H9 (cell line): ENCODE data around the gene PRSS27. TPM values are rescaled to one million over a fixed set of nuclear protein-coding genes. Genes with fewer than 3 reads are reported as not detected.

Experiments
- DNase-seq: peaks from one replicate; pipeline ENCODE4 v3.0.0-alpha.2; 2017
- H2AFZ ChIP-seq: one replicate; pipeline ENCODE4 v1.6.1; 2013; ENCODE audit warnings: mild to moderate bottlenecking, low read length, control low read depth, moderate library complexity
- H2AK5ac ChIP-seq: 2 replicates; pipeline ENCODE4 v1.6.1; 2013; ENCODE audit warnings: low read length, control low read depth, mixed read lengths; ENCODE audit not compliant: insufficient read length
- H2BK120ac ChIP-seq: one replicate; pipeline ENCODE4 v1.6.1; 2013; ENCODE audit warnings: low read depth, mild to moderate bottlenecking, low read length, control low read depth, inconsistent platforms; ENCODE audit not compliant: poor library complexity, severe bottlenecking
- H2BK12ac ChIP-seq: 2 replicates; pipeline ENCODE4 v1.6.1; 2013; ENCODE audit warnings: low read length, control low read depth, mixed read lengths, low read depth; ENCODE audit not compliant: insufficient read length
- H2BK15ac ChIP-seq: 2 replicates; pipeline ENCODE4 v1.6.1; 2013; ENCODE audit warnings: low read depth, low read length, control low read depth
- H2BK20ac ChIP-seq: one replicate; pipeline ENCODE4 v1.6.1; 2013; ENCODE audit warnings: low read depth, mild to moderate bottlenecking, low read length, control low read depth, inconsistent platforms; ENCODE audit not compliant: poor library complexity, severe bottlenecking
- H2BK5ac ChIP-seq: 2 replicates; pipeline ENCODE4 v1.6.1; 2013; ENCODE audit warnings: low read length, control low read depth, mixed read lengths; ENCODE audit not compliant: insufficient read length
- H3K14ac ChIP-seq: 2 replicates; pipeline ENCODE4 v1.6.1; 2013; ENCODE audit warnings: low read length, control low read depth; ENCODE audit not compliant: insufficient read depth
- H3K18ac ChIP-seq: 2 replicates; pipeline ENCODE4 v1.6.1; 2013; ENCODE audit warnings: low read depth, mild to moderate bottlenecking, mixed read lengths, low read length, control low read depth; ENCODE audit not compliant: insufficient read length
- H3K23ac ChIP-seq: 2 replicates; pipeline ENCODE4 v1.6.1; 2013; ENCODE audit warnings: low read length, control low read depth, mixed read lengths, low read depth; ENCODE audit not compliant: insufficient read length
- H3K23me2 ChIP-seq: 2 replicates; pipeline ENCODE4 v1.6.1; 2013; ENCODE audit warnings: low read depth, mild to moderate bottlenecking, mixed read lengths, low read length, control low read depth; ENCODE audit not compliant: insufficient read length, poor library complexity, severe bottlenecking
- H3K27ac ChIP-seq: 2 replicates; pipeline ENCODE4 v1.5.1; 2013; ENCODE audit warnings: low read length, control low read depth, mixed read lengths, low read depth; ENCODE audit not compliant: insufficient read length
- H3K27me3 ChIP-seq: 2 replicates; pipeline ENCODE4 v1.6.1; 2013; ENCODE audit warnings: low read length, control low read depth, inconsistent platforms; ENCODE audit not compliant: insufficient read depth
- H3K4ac ChIP-seq: 2 replicates; pipeline ENCODE4 v1.6.1; 2013; ENCODE audit warnings: low read depth, mild to moderate bottlenecking, control low read depth, inconsistent platforms, low read length, moderate library complexity
- H3K4me1 ChIP-seq: 2 replicates; pipeline ENCODE4 v1.6.1; 2013; ENCODE audit warnings: low read length, control low read depth, inconsistent platforms; ENCODE audit not compliant: insufficient read depth
- H3K4me2 ChIP-seq: 2 replicates; pipeline ENCODE4 v1.6.1; 2013; ENCODE audit warnings: low read length, control low read depth, mixed read lengths; ENCODE audit not compliant: insufficient read length, insufficient read depth
- H3K56ac ChIP-seq: 2 replicates; pipeline ENCODE4 v1.6.1; 2013; ENCODE audit warnings: low read depth, mild to moderate bottlenecking, mixed read lengths, low read length, control low read depth; ENCODE audit not compliant: insufficient read length
- H3K79me1 ChIP-seq: 2 replicates; pipeline ENCODE4 v1.6.1; 2013; ENCODE audit warnings: low read depth, mild to moderate bottlenecking, moderate library complexity, low read length, control low read depth, inconsistent platforms; ENCODE audit not compliant: insufficient read depth, poor library complexity, severe bottlenecking
- H3K79me2 ChIP-seq: 2 replicates; pipeline ENCODE4 v1.6.1; 2013; ENCODE audit warnings: low read length, control low read depth, inconsistent platforms; ENCODE audit not compliant: insufficient read depth
- H3K9ac ChIP-seq: 2 replicates; pipeline ENCODE4 v1.6.1; 2013; ENCODE audit warnings: low read length, control low read depth, mixed read lengths; ENCODE audit not compliant: insufficient read length; ENCODE audit errors: extremely low read depth
- H3K9me3 ChIP-seq: one replicate; pipeline ENCODE4 v1.6.1; 2013; ENCODE audit warnings: low read depth, low read length, inconsistent platforms; ENCODE audit not compliant: control insufficient read depth
- H3T11ph ChIP-seq: one replicate; pipeline ENCODE4 v1.6.1; 2013; ENCODE audit warnings: mild to moderate bottlenecking, low read length, control low read depth, inconsistent platforms
- H4K20me1 ChIP-seq: one replicate; pipeline ENCODE4 v1.6.1; 2013; ENCODE audit not compliant: control insufficient read depth, insufficient read length, insufficient read depth
- H4K5ac ChIP-seq: 2 replicates; pipeline ENCODE4 v1.6.1; 2013; ENCODE audit warnings: low read depth, mild to moderate bottlenecking, mixed read lengths, low read length, control low read depth; ENCODE audit not compliant: insufficient read length
- H4K8ac ChIP-seq: replicated peaks from 2 replicates; pipeline ENCODE4 v1.6.1; 2013; ENCODE audit warnings: low read length, control low read depth, mixed read lengths, low read depth; ENCODE audit not compliant: insufficient read length
- H4K91ac ChIP-seq: 2 replicates; pipeline ENCODE4 v1.6.1; 2013; ENCODE audit warnings: low read depth, mild to moderate bottlenecking, moderate library complexity, mixed read lengths, low read length, control low read depth; ENCODE audit not compliant: insufficient read length
- H3K27ac Mint-ChIP-seq, 3 experiments: 2 replicates in 2 of 3; 3 replicates in 1 of 3; pipeline ENCODE4 v1.8.0; 2020 to 2021; ENCODE audit warnings: mixed read lengths in 3 of 3, mild to moderate bottlenecking in 1 of 3, moderate library complexity in 1 of 3
- H3K27me3 Mint-ChIP-seq: 2 replicates; pipeline ENCODE4 v1.8.0; 2021; ENCODE audit warnings: low read depth, mild to moderate bottlenecking, moderate library complexity, mixed read lengths
- H3K36me3 Mint-ChIP-seq, 3 experiments: 2 replicates in 2 of 3; 3 replicates in 1 of 3; pipeline ENCODE4 v1.8.0; 2020 to 2021; ENCODE audit warnings: low read depth in 3 of 3, mixed read lengths in 3 of 3; ENCODE audit not compliant: insufficient read depth in 1 of 3
- H3K4me1 Mint-ChIP-seq, 2 experiments: 2 replicates each; pipeline ENCODE4 v1.8.0; 2020; ENCODE audit warnings: mixed read lengths in 2 of 2
- H3K4me3 Mint-ChIP-seq, 2 experiments: 2 replicates in 1 of 2; 3 replicates in 1 of 2; pipeline ENCODE4 v1.8.0; 2020 to 2021; ENCODE audit warnings: mild to moderate bottlenecking in 2 of 2, mixed read lengths in 2 of 2, moderate library complexity in 1 of 2
- H3K9me3 Mint-ChIP-seq, 2 experiments: 2 replicates in 1 of 2; 3 replicates in 1 of 2; pipeline ENCODE4 v1.8.0; 2020; ENCODE audit warnings: mild to moderate bottlenecking in 2 of 2, mixed read lengths in 2 of 2, moderate library complexity in 1 of 2
- WGBS: extraction: QIAGEN DNeasy Blood & Tissue Kit; methylation state at CpG from one replicate; pipeline ENCODE4 v1.1.7; 2013; ENCODE audit warnings: missing lambda C conversion rate, low lambda C conversion rate, mixed read lengths; ENCODE audit not compliant: insufficient read length; ENCODE audit errors: extremely low coverage; 5-methylcytosine and 5-hydroxymethylcytosine counted together
- total RNA-seq: library from RNA; stranded (reverse); gene quantifications from 2 replicates; pipeline ENCODE4 v1.2.1, GENCODE V29; 2021
- TF ChIP-seq, protein P1 (sequence below): fragments of 200-600 bp; sonication (generic); conservative IDR thresholded peaks from 3 replicates; pipeline ENCODE4 v1.8.0; 2021; ENCODE audit warnings: antibody characterized with exemption, mild to moderate bottlenecking

PRSS27 gene
- total RNA-seq, 1 experiment from 2014 or later = 5.0 TPM

DNA sequence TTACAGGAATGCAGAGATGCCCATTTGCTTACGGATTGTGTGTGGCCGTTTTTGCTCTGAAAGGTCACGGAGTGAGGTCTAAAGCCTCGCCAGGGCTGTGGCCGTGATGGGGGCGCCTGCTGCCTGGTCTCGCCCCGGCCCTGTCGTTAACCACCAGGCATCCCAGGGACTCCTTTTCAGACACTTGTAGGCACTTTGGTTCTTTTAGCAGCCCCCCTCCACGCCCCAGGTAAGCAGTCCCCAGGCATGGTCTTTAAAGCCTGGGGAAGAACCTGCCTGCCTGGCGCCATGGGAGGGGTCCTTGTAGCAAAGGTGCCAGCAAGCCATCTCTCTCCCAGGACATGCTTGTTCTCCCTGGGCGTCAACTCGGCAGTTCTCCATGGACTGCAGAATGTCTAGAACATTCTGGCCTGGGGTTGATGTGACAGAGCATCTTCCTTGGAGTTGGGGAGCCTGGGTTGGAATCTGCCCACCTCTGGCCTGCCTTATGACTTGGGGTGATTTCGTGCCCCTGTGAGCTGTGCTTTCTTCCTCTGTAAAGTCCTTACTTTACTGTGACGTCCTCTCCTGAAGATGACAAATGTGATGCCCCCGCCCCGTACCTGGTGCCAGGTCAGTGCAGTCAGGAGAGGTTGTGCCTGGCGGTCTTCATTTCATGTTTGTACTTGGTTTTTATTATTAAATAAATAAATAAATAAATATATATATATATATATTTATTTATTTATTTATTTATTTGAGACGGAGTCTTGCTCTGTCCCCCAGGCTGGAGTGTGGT lies 32.3 kb downstream of the PRSS27 start:
- H3K9me3 ChIP-seq = no peaks in the 10 kb centered on the region
- Mint-ChIP-seq H3K27me3 (no peaks in the 10 kb centered on the region), H3K9me3 (no peaks in the 10 kb centered on the region), H3K36me3 (peaks cover 0 to 2% (median 2%) of the 10 kb centered on the region in 3 experiments; a peak in 2 of 7 replicates), H3K4me1 (peaks cover 2% of the 10 kb centered on the region in 2 experiments; a peak in 2 of 4 replicates), H3K27ac (peak overlapping the region in 2 of 3 experiments; percentile 44 to 57; a peak in 2 of 7 replicates), H3K4me3 (peak overlapping the region in 1 of 2 experiments; percentile 51; a peak in 2 of 5 replicates)
- no peaks in the 10 kb centered on the region for H3K4me1 ChIP-seq
- no CpG with 5 or more reads among the region's 19 CpGs for WGBS
- no peak overlapping the region for H3K27ac ChIP-seq
- H2AK5ac ChIP-seq = no peak overlapping the region
- peaks cover 5% of the 10 kb centered on the region; the same call in 1 of the 2 replicates for H3K79me2 ChIP-seq
- TF ChIP-seq, protein P1, sequence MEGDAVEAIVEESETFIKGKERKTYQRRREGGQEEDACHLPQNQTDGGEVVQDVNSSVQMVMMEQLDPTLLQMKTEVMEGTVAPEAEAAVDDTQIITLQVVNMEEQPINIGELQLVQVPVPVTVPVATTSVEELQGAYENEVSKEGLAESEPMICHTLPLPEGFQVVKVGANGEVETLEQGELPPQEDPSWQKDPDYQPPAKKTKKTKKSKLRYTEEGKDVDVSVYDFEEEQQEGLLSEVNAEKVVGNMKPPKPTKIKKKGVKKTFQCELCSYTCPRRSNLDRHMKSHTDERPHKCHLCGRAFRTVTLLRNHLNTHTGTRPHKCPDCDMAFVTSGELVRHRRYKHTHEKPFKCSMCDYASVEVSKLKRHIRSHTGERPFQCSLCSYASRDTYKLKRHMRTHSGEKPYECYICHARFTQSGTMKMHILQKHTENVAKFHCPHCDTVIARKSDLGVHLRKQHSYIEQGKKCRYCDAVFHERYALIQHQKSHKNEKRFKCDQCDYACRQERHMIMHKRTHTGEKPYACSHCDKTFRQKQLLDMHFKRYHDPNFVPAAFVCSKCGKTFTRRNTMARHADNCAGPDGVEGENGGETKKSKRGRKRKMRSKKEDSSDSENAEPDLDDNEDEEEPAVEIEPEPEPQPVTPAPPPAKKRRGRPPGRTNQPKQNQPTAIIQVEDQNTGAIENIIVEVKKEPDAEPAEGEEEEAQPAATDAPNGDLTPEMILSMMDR = no peak
- peaks cover 6% of the 10 kb centered on the region for H3K23me2 ChIP-seq
- no peak overlapping the region for H3K4me2 ChIP-seq
- H4K20me1 ChIP-seq = no peaks in the 10 kb centered on the region
- no peak overlapping the region for H3K4ac ChIP-seq
- no peak overlapping the region for H2BK5ac ChIP-seq
- H2BK12ac ChIP-seq = no peak overlapping the region
- H4K8ac ChIP-seq = no peak overlapping the region
- H4K5ac ChIP-seq = no peak overlapping the region
- H3K23ac ChIP-seq = no peak overlapping the region
- H2BK15ac ChIP-seq = no peak overlapping the region
- no peak overlapping the region for H3K14ac ChIP-seq
- DNase-seq = no peak
- no peaks in the 10 kb centered on the region for H3K27me3 ChIP-seq
- H3K18ac ChIP-seq = no peak overlapping the region
- H4K91ac ChIP-seq = no peak overlapping the region
- H3T11ph ChIP-seq = no peak overlapping the region
- H3K79me1 ChIP-seq = peaks cover 5% of the 10 kb centered on the region
- H2BK120ac ChIP-seq = no peak overlapping the region
- no peak overlapping the region for H3K56ac ChIP-seq
- H2AFZ ChIP-seq = no peak overlapping the region
- H3K9ac ChIP-seq = no peak overlapping the region
- no peak overlapping the region for H2BK20ac ChIP-seq
